Measurements from ENCODE around the gene PRKG1. TPM values are rescaled to one million over a fixed set of nuclear protein-coding genes. Genes with fewer than 3 reads are reported as not detected.

PRKG1 gene
- total RNA-seq, 1 experiment from 2014 or later = 0.09 TPM

DNA sequence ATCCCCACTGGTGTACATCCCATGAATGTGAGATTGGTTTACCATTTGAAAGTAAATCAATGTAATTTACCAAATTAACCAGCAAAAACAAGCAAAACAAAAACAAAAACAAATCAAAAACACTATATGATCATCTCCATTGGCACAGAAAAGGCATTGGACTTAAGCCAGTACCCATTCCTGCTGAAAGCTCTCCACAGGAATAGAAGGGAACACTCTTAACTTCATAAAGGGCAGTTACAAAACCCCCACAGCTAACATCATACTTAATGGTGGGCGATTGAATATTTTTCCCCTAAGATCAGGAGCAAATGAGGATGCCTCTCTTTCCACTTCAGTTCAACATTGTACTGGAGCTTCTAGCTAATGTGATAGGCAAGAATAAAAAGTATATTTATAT lies 34.1 kb downstream of the PRKG1 start:
- H3K4me1 ChIP-seq = no peaks in the 10 kb centered on the region
- Mint-ChIP-seq H3K27me3 (ENCODE audit: insufficient read depth, unreplicated experiment) (peaks cover 10% of the 10 kb centered on the region), H3K9me3 (ENCODE audit: unreplicated experiment) (no peaks in the 10 kb centered on the region), H3K4me3 (ENCODE audit: unreplicated experiment) (no peak overlapping the region), H3K27ac (ENCODE audit: unreplicated experiment) (no peak overlapping the region), H3K4me1 (ENCODE audit: low read depth, unreplicated experiment) (no peaks in the 10 kb centered on the region), H3K36me3 (ENCODE audit: insufficient read depth, unreplicated experiment) (no peaks in the 10 kb centered on the region)
- no peak for DNase-seq
- H3K4me3 ChIP-seq (ENCODE audit: low read depth, low read length) = no peak overlapping the region
- TF ChIP-seq, protein P1, sequence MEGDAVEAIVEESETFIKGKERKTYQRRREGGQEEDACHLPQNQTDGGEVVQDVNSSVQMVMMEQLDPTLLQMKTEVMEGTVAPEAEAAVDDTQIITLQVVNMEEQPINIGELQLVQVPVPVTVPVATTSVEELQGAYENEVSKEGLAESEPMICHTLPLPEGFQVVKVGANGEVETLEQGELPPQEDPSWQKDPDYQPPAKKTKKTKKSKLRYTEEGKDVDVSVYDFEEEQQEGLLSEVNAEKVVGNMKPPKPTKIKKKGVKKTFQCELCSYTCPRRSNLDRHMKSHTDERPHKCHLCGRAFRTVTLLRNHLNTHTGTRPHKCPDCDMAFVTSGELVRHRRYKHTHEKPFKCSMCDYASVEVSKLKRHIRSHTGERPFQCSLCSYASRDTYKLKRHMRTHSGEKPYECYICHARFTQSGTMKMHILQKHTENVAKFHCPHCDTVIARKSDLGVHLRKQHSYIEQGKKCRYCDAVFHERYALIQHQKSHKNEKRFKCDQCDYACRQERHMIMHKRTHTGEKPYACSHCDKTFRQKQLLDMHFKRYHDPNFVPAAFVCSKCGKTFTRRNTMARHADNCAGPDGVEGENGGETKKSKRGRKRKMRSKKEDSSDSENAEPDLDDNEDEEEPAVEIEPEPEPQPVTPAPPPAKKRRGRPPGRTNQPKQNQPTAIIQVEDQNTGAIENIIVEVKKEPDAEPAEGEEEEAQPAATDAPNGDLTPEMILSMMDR (IDR thresholded peaks at IDR 0.05; ENCODE audit: insufficient read depth in 1 of 2, low read depth in 1 of 2, low read length in 1 of 2, severe bottlenecking in 1 of 2, unreplicated experiment in 1 of 2) = no peak
- no peaks in the 10 kb centered on the region for H3K9me3 ChIP-seq
- CTCF ChIA-PET = no interaction called here
- intact Hi-C loops (cut with micrococcal nuclease; ENCODE audit: unreplicated experiment) = no loop called here
- BruUV-seq (replicated peaks) = no TSS peak
- H3K27me3 ChIP-seq (replicated peaks; ENCODE audit: control insufficient read depth, insufficient read depth, low read length) = no peaks in the 10 kb centered on the region; the same call in 1 of the 2 replicates
- POLR2A ChIA-PET = no interaction called here
- H3K36me3 ChIP-seq (ENCODE audit: control insufficient read depth, insufficient read depth, low read length) = no peaks in the 10 kb centered on the region

DNA sequence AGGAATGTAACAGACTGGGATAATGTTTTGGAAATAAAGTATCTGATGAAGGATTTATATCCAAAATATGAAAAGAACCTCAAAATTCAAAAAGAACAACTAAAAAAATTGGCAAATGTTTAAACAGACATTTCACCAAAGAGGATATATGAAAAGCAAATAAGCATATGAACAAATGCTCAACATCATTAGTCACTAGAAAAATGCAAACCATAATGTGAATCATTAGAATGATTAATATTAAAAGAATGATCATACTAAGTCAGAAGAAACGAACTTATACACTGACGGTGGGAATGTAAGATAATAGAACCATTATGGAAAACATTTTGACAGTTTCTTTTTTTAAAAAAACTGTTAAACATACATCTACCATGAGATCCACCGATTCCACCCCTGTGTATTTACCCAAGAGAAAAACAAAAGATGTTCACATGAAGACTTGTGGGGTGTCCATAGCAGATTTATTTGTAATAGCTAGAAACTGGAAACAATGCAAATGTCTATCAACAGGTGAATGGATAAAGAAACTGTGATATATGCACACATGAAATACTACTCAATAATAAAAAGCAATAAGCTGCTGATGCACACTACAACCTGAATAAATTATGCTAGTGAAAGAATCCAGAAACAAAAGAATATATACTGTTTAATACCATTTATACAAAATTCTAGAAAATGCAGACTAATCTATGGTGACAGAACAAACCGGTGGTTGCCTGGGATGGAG lies 35.7 kb downstream of the PRKG1 start:
- no peak overlapping the region for H3K4me3 Mint-ChIP-seq (ENCODE audit: unreplicated experiment)
- no peaks in the 10 kb centered on the region for H3K36me3 Mint-ChIP-seq (ENCODE audit: insufficient read depth, unreplicated experiment)
- H3K4me1 Mint-ChIP-seq (ENCODE audit: low read depth, unreplicated experiment) = no peaks in the 10 kb centered on the region
- TF ChIP-seq, protein P1 (IDR thresholded peaks at IDR 0.05; ENCODE audit: insufficient read depth in 1 of 2, low read depth in 1 of 2, low read length in 1 of 2, severe bottlenecking in 1 of 2, unreplicated experiment in 1 of 2) = no peak
- peaks cover 10% of the 10 kb centered on the region for H3K27me3 Mint-ChIP-seq (ENCODE audit: insufficient read depth, unreplicated experiment)
- H3K27ac Mint-ChIP-seq (ENCODE audit: unreplicated experiment) = no peak overlapping the region
- CTCF ChIA-PET = no interaction called here
- H3K4me3 ChIP-seq (ENCODE audit: low read depth, low read length) = no peak overlapping the region
- H3K9me3 ChIP-seq = no peaks in the 10 kb centered on the region
- H3K27me3 ChIP-seq (replicated peaks; ENCODE audit: control insufficient read depth, insufficient read depth, low read length) = no peaks in the 10 kb centered on the region; the same call in 1 of the 2 replicates
- H3K36me3 ChIP-seq (ENCODE audit: control insufficient read depth, insufficient read depth, low read length) = no peaks in the 10 kb centered on the region
- H3K9me3 Mint-ChIP-seq (ENCODE audit: unreplicated experiment) = no peaks in the 10 kb centered on the region
- POLR2A ChIA-PET = no interaction called here
- BruUV-seq (replicated peaks) = no TSS peak
- intact Hi-C loops (cut with micrococcal nuclease; ENCODE audit: unreplicated experiment) = no loop called here
- no peak for DNase-seq
- H3K4me1 ChIP-seq = no peaks in the 10 kb centered on the region

DNA sequence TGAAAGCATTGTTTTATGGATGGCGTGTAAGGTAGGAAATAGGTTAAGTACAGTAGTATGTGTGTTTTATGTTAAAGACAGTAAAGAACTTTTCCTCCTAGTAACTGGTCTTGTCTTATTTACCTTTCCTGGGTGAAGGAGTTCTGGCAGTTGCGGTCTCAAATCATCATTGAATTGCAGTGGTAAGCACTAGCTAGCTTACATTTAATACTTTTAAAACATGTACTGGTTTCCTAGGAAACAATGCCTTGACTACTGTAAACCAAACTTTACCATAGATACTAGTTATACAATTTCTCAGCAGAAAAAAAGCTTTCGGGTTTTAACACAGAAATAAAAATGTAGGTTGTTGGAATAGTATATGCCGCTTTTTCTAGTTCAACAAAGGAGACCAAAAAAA lies 37.7 kb downstream of the PRKG1 start:
- no peaks in the 10 kb centered on the region for H3K4me1 Mint-ChIP-seq (ENCODE audit: low read depth, unreplicated experiment)
- CTCF ChIA-PET = no interaction called here
- intact Hi-C loops (cut with micrococcal nuclease; ENCODE audit: unreplicated experiment) = no loop called here

More for the DNA sequence above, 37.7 kb downstream of the PRKG1 start:
- Mint-ChIP-seq H3K9me3 (ENCODE audit: unreplicated experiment) (no peaks in the 10 kb centered on the region), H3K27ac (ENCODE audit: unreplicated experiment) (no peak overlapping the region), H3K27me3 (ENCODE audit: insufficient read depth, unreplicated experiment) (peaks cover 16% of the 10 kb centered on the region), H3K4me3 (ENCODE audit: unreplicated experiment) (no peak overlapping the region), H3K36me3 (ENCODE audit: insufficient read depth, unreplicated experiment) (no peaks in the 10 kb centered on the region)
- BruUV-seq (replicated peaks) = no TSS peak
- no peaks in the 10 kb centered on the region; the same call in 1 of the 2 replicates for H3K27me3 ChIP-seq (replicated peaks; ENCODE audit: control insufficient read depth, insufficient read depth, low read length)
- POLR2A ChIA-PET = no interaction called here
- TF ChIP-seq, protein P1 (IDR thresholded peaks at IDR 0.05; ENCODE audit: insufficient read depth in 1 of 2, low read depth in 1 of 2, low read length in 1 of 2, severe bottlenecking in 1 of 2, unreplicated experiment in 1 of 2) = no peak
- no peaks in the 10 kb centered on the region for H3K9me3 ChIP-seq
- H3K4me1 ChIP-seq = no peaks in the 10 kb centered on the region
- DNase-seq = no peak
- no peak overlapping the region for H3K4me3 ChIP-seq (ENCODE audit: low read depth, low read length)
- H3K36me3 ChIP-seq (ENCODE audit: control insufficient read depth, insufficient read depth, low read length) = no peaks in the 10 kb centered on the region

Measured in Caco-2 (cell line).